SKM-1 (cell line): ENCODE results near the gene GGT5.
"Not testable (repeated sequence)": the region's sequence is repeated elsewhere in the genome, so short reads cannot be mapped to it uniquely, and the experiment has no call there.

Experiments used
- DNase-seq: peaks from one replicate; lab custom pipeline; 2025; ENCODE audit not compliant: unreplicated experiment; lab: John Stamatoyannopoulos, UW

GGT5 gene

GRCh38 chr22:24207264-24208011 lies 37.4 kb downstream of the GGT5 start:
- no peak for DNase-seq

- peak; percentile 14 for DNase-seq
Measured at GRCh38 chr22:24206460-24207263, 38.2 kb downstream of the GGT5 start.

- DNase-seq = no peak
Measured at GRCh38 chr22:24205438-24206195, 39.3 kb downstream of the GGT5 start.

GRCh38 chr22:24203856-24204255 lies 41.0 kb downstream of the GGT5 start:
- DNase-seq = not testable (repeated sequence)

GRCh38 chr22:24201681-24202614 lies 42.9 kb downstream of the GGT5 start:
- DNase-seq = no peak

- DNase-seq = no peak
Measured at GRCh38 chr22:24200619-24201212, 44.2 kb downstream of the GGT5 start.

GRCh38 chr22:24198682-24199052 lies 46.2 kb downstream of the GGT5 start:
- no peak for DNase-seq

- DNase-seq = no peak
Measured at GRCh38 chr22:24191893-24192292, 53.0 kb downstream of the GGT5 start.

- DNase-seq = no peak
Measured at GRCh38 chr22:24191381-24191841, 53.5 kb downstream of the GGT5 start.

GRCh38 chr22:24190596-24191208 lies 54.2 kb downstream of the GGT5 start:
- DNase-seq = no peak

GRCh38 chr22:24190159-24190540 lies 54.7 kb downstream of the GGT5 start:
- no peak for DNase-seq

- DNase-seq = peak; percentile 21
Measured at GRCh38 chr22:24189249-24190158, 55.4 kb downstream of the GGT5 start.

- no peak for DNase-seq
Measured at GRCh38 chr22:24188705-24189248, 56.1 kb downstream of the GGT5 start.

- no peak for DNase-seq
Measured at GRCh38 chr22:24187731-24188644, 56.9 kb downstream of the GGT5 start.

- DNase-seq = no peak
Measured at GRCh38 chr22:24186892-24187670, 57.8 kb downstream of the GGT5 start.

GRCh38 chr22:24186352-24186740 lies 58.5 kb downstream of the GGT5 start:
- DNase-seq = no peak
